Liver (tissue), 2 donors: ENCODE measurements around the gene CPEB1.
"Not testable (repeated sequence)": the region's sequence is repeated elsewhere in the genome, so short reads cannot be mapped to it uniquely, and the experiment has no call there.

Source experiments
- JUND ChIP-seq, 2 donors: IDR thresholded peaks; 2 replicates each; pipeline ENCODE4 v1.6.1; 2016; ENCODE audit warnings: antibody characterized with exemption in 2 of 2
- RXRA ChIP-seq, 2 donors: IDR thresholded peaks; 2 replicates each; pipeline ENCODE4 v1.6.1; 2017 to 2018; ENCODE audit warnings: antibody characterized with exemption in 2 of 2, mild to moderate bottlenecking in 1 of 2
- donor health status: healthy.

- not testable (repeated sequence) for TF ChIP-seq JUND, RXRA (IDR thresholded peaks at IDR 0.05)
Observed at GRCh38 chr15:82502700-82503339, 144.3 kb downstream of the CPEB1 start.
